Activated T-cell treated with anti-CD3 and anti-CD28 coated beads, Interleukin-2, amount 50 U/mL, for 1 hour (primary cell): ENCODE results near the gene ADCY2.

Experiments
- DNase-seq: peaks from one replicate; pipeline ENCODE4 v3.0.0-alpha.2; 2020

ADCY2 gene

DNA sequence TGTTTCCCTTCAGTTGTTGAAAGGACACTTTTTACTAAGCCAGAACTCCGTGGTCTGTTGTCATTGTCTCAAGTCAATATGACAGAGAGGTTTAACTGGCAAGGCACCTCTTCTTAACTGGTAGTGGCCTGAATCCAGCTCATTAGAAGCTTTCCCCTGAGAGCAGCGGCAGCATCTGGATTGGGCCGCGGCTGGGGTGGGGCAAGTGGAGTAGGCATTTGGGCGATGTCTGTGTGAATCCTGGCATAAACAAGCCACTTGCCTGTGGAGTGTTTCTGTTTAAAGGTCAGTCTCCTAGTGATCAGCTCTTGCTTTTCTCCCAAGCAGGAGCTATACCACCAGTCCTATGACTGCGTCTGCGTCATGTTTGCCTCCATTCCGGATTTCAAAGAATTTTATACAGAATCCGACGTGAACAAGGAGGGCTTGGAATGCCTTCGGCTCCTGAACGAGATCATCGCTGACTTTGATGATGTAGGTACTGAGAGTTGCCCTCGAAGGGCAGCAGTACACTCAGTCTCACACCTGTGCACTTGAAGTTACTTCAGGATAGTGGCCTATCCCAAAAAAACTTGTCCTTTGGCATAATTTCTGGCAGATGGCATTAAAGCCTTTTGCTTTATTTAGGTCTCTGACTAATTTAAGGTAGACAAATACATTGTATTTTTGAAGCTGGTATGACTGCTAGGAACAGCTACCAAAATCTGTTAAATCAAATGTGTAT is 406.1 kb downstream of the ADCY2 start:
- no peak for DNase-seq

DNA sequence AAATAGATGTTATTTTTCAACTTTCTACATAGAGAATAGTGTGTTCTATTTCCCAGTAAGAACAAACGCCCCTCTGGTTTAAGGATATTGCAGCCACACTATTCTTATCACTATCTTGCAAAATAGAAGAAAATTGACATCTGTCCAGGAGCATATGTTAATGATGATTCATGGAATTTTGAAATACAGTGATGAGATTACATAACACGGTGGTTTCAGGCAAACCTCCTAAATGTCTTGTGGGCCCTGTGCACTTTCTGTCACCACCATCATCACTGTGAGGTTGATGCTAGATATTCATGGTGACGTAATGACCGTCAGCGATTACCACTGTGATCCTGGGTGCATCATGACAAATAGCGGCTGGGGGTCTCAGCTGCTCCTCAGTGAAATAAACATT is 406.9 kb downstream of the ADCY2 start:
- no peak for DNase-seq

DNA sequence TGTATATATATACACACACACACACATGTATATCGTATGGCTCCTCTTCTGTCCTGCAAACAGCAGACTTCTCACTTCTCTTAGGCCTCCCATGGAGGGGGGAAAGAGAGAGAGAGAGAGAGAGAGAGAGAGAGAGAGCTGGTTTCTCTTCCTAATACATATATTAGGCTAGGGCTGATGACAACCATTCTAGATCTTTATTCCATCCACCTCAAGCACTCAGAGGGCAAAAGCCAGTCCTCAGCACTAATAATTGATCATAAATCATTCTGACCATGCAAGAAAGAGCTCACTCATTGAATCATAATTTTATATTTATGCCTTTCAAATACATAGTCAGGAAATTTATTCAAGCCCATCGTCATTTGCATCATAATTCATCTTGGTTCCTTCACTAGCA is 408.0 kb downstream of the ADCY2 start:
- DNase-seq, result no peak

- DNase-seq, result no peak
These were observed 409.4 kb downstream of the ADCY2 start for GRCh38 chr5:7805379-7805778.

DNA sequence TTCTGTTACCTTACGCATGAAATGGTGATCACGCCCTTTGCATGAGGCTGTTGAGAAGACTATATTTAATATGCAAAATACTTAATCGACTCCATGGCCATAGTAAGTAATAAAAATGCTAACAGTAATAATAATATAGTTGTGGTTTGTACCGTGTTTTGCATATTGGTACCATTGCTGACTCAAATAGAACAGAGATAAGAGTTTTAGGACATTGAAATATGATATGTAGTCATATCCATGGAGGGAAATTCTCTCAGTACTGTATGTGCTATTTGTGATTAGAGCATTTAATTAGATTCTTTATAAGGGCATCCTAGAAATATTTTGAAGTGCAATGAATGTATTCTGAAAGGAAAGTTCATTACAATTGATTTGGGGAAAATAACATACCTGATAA is 413.1 kb downstream of the ADCY2 start:
- no peak for DNase-seq

DNA sequence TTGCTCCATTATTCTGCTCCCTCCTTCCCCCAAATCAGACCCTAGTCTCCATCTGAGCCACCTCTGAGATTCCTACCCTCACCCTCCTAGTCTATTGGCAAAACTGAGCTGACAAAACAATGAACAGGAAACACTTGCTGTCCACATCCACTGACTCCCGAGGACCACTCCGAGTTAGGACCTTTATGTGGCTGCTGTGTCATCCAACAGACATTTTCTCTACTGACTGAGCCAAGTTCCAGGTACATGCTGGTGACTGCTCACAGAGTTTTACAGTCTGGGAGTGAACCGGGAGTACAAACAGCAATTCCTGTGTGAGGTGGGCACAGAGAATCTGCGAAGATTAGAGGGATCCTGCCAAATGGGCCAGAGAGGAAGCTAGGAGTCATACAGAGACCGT is 415.8 kb downstream of the ADCY2 start:
- no peak for DNase-seq

DNA sequence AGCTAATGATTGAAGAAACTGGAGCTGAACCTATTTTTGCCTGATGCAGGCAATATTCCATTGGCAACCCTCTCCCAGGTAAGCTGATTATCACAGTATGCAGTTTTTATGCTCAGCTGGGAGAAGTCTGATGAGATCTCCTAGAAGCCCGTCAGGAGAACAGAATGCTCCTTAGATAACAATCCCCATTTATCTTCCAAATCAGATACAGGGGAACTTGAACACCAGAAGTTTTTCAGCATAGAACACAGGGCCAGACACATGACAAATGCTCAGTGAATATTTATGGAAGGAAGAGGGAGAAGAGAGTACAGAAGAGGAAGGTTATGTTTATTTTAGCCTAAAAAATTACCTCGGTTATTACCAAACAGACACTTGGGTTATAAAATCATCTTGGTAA is 417.1 kb downstream of the ADCY2 start:
- DNase-seq, result no peak

GRCh38 chr5:7813576-7813975 is 417.6 kb downstream of the ADCY2 start:
- no peak for DNase-seq

DNA sequence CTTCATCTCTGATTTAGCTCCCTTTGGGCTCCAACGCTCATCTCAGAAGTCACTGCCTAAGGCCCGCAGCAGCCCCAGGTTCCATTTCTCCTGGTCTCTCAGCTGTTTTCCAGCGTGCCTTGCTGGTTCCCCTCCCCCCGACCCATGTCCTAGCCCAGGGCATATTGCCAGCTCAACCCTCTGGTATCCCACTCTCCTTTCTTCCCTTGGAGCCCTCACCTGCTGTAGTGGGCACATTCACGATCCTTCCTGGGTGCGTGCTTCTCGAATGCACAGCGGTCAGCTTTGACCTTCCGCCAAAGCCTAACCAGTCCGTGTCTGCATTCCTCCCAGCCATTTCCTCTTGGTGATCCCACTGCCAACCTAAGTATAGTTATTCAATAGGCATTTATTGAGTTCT is 418.9 kb downstream of the ADCY2 start:
- DNase-seq, result no peak

DNA sequence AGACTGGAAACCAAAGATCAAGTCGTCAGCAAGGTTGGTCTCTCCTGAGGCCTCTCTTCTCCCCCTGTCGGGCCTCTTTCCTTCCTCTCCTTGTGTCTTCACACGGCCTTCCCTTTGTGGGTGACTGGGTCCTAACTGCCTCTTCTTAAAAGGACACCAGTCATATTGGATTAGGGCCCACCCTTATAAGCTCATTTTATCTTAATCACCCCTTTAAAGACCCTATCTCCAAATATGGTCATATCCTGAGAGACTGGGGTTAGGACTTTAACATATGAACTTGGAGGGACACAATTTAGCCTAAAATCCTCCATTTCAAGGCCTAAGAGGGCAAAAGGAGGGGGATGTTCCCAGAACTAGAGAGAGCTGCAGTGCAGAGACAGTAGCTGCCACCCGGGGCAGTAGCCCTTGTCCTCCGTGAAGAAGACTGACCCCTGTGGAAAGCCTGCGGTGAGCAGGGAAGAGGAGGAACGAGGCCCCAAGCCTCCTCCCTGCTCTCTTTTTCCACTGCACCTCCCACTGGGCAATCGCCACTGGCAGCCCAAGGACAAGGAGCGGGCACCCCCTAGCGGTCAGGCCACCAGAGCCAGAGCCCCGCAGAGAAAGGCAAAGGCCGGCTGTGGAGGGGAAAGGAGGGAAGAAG is 420.1 kb downstream of the ADCY2 start:
- DNase-seq, result peak; percentile 65

DNA sequence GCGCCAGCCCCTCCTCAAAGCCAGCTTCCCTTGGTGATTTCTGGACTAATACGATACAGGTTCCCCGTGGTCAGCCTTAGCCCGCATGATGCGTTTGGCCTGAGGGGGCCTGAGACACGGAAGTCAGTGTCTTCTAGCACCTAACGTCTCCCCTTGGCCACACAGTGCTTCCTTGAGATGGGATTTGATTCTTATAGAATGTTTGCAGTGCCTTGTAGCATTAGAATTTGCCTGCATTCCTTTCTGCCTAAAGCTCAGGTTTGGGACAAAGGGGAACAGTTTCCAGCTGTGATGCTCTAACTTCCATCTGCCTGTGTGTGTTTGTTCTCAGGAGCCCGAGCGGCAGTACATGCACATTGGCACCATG is 420.6 kb downstream of the ADCY2 start:
- no peak for DNase-seq

DNA sequence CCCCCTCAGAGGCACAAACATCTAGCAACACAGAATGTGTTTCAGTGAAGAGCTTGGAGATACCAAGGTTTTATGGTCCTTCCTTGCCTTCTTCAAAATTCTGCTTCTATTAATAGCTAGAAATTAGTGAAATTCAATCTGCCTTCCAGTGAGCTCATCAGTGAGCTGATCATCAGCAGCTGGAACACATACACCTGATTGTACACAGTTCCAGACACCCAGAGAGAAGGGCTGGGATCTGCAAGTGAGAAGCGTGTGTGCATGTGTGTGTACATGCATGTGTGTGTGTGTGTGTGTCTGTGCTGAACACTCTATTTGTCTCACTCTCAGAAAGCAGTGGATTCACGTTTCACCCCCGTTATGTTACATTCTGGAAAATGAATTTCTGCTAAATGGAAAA is 426.5 kb downstream of the ADCY2 start:
- no peak for DNase-seq

- no peak for DNase-seq
These were observed 427.7 kb downstream of the ADCY2 start for GRCh38 chr5:7823594-7823993.

DNA sequence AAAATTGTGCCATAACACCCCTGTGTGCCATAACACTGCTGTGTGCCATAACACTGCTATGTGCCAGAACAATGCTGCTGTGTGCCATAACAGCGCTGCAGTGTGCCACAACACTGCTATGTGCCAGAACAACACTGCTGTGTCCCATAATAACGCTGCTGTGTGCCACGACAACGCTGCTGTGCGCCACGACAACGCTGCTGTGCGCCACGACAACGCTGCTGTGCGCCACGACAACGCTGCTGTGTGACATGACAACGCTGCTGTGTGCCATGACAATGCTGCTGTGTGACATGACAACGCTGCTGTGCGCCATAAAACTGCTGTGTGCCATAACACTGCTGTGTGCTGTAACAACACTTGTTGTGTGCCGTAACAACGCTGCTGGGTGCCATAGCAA is 429.1 kb downstream of the ADCY2 start:
- no peak for DNase-seq

- no peak for DNase-seq
These were observed 429.7 kb downstream of the ADCY2 start for GRCh38 chr5:7825630-7826029.

GRCh38 chr5:7827610-7828009 is 431.7 kb downstream of the ADCY2 start:
- DNase-seq, result no peak

- DNase-seq, result no peak
These were observed 432.3 kb downstream of the ADCY2 start for GRCh38 chr5:7828269-7828668.

GRCh38 chr5:7834982-7835381 is 439.0 kb downstream of the ADCY2 start:
- no peak for DNase-seq

- DNase-seq, result no peak
These were observed 441.5 kb downstream of the ADCY2 start for GRCh38 chr5:7837403-7837802.

DNA sequence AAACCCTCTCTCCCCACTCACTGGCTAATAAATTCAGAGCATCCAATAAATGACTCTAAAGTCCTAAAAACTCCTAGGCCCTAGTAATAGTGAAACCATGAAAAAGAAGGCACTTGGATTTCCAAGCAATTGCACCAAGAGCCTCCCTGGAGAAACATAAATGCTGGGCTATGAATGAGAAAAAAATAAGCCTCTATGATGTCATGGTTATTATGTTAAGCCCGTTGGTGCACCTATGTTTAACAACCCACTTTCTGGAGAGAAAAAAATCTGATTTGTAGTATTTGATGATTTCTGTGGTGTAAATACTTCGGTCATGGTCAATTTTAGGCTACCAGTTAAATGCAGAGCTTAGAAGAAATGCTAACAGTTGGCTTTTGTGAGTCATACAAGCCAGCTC is 446.6 kb downstream of the ADCY2 start:
- DNase-seq, result no peak

DNA sequence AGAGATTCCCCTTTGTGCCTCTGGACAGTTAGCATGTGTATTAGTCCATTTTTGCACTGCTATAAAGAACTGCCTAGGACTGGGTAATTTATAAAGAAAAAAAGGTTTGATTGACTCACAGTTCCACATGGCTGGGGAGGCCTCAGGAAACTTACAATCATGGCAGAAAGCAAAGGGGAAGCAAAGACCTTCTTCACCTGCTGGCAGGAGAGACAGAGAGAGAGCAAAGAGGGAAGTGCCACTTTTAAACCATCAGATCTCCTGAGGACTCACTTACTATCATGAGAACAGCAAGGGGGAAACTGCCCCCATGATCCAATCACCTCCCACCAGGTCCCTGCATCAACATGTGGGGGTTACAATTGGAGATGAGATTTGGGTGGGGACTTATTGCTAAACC is 449.0 kb downstream of the ADCY2 start:
- no peak for DNase-seq

DNA sequence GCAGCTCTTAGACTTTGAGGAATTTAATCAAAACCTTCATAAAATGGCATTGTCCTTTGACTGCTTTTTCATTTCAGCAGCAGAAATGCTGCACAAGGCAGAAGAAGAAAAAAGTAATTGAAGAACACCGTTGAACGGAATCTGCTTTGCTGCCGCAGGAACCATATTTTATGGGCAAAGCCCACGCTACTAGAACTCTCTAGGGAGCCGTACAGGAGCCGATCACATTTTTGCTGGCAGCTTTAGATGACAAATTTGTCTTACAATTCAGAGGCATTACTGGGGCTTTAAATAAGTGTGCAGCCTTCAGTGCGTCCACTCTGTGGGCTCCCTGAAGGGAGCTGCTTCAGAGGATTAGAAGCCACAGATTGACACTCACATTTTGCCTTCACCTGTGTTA is 449.6 kb downstream of the ADCY2 start:
- DNase-seq, result no peak

DNA sequence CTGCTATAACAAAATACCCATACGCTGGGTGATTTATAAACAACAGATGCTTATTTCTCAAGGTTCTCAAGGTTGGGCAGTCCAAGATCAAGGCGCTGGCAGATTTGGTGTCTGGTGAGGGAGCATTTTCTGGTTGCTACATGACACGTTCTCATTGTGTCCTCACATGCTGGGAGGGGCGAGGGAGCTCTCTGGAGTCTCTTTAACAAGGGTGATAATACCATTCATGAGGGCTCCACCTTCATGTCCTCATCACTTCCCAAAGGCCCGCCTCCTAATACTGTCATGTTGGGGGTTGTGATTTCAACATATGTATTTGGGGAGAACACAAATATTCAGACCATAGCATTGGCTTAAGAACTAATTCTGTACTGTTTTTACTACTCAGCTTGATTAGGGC is 450.4 kb downstream of the ADCY2 start:
- no peak for DNase-seq

DNA sequence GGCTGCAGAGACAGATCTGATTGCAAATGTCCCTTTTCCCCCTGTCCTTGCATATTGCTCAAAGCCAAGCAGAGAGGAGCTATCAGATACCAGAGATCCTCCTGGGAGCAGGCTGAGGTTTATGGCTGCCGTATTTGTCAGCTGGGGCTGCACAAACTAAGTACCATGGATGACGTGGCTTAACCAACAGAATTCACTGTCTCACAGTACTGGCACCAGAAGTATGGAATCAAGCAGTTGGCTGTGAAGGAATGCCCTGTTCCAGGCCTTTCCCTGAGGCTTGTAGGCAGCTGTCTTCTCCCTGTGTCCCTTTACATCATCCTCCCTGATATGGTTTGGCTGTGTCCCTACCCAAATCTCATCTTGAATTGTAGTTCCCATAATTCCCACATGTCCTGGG is 452.4 kb downstream of the ADCY2 start:
- no peak for DNase-seq
